ENCODE measurements around the gene FANCM.
"Not testable (repeated sequence)": the region's sequence is repeated elsewhere in the genome, so short reads cannot be mapped to it uniquely, and the experiment has no call there.

DNA sequence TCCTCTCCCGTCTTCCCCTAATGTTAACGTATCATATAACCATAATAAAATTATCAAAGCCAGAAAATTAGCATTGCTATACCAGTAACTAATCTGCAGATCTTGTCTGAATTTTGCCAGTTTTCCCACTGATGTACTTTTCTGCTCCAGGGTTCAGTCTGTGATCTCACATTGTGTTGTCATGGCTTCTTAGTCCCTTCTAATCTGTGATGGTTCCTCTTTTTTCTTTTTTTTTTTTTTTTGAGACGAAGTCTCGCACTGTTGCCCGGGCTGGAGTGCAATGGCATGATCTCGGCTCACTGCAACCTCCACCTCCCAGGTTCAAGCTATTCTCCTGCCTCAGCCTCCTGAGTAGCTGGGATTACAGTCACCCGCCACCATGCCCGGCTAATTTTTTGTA is 6.4 kb downstream of the FANCM start:
- TF ChIP-seq, protein P1, sequence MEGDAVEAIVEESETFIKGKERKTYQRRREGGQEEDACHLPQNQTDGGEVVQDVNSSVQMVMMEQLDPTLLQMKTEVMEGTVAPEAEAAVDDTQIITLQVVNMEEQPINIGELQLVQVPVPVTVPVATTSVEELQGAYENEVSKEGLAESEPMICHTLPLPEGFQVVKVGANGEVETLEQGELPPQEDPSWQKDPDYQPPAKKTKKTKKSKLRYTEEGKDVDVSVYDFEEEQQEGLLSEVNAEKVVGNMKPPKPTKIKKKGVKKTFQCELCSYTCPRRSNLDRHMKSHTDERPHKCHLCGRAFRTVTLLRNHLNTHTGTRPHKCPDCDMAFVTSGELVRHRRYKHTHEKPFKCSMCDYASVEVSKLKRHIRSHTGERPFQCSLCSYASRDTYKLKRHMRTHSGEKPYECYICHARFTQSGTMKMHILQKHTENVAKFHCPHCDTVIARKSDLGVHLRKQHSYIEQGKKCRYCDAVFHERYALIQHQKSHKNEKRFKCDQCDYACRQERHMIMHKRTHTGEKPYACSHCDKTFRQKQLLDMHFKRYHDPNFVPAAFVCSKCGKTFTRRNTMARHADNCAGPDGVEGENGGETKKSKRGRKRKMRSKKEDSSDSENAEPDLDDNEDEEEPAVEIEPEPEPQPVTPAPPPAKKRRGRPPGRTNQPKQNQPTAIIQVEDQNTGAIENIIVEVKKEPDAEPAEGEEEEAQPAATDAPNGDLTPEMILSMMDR (IDR thresholded peaks at IDR 0.05) = not testable (repeated sequence)
- not testable (repeated sequence) for TF ChIP-seq POLR2A (IDR thresholded peaks at IDR 0.05)

Data from esophagus squamous epithelium (tissue), 4 donors.